Thyroid gland (tissue), 4 donors: ENCODE measurements around the gene PSMB8.

Experiments used
- POLR2A ChIP-seq, 2 donors: fragments of 450-650 bp; IDR thresholded peaks; one replicate each; pipeline ENCODE4 v1.6.1; 2017; ENCODE audit warnings: antibody characterized with exemption in 2 of 2, mild to moderate bottlenecking in 2 of 2, moderate library complexity in 1 of 2
- TF ChIP-seq, protein P1 (sequence below), 6 experiments: fragments of 200-600 bp in 3 of 6; fragments of 450-650 bp in 3 of 6; sonication (generic) in 3 of 6; IDR thresholded peaks; one replicate each; pipeline ENCODE4 v1.5.1; 2016 to 2019; ENCODE audit warnings: antibody characterized with exemption in 6 of 6, mild to moderate bottlenecking in 2 of 6, inconsistent platforms in 1 of 6, moderate library complexity in 1 of 6

DNA sequence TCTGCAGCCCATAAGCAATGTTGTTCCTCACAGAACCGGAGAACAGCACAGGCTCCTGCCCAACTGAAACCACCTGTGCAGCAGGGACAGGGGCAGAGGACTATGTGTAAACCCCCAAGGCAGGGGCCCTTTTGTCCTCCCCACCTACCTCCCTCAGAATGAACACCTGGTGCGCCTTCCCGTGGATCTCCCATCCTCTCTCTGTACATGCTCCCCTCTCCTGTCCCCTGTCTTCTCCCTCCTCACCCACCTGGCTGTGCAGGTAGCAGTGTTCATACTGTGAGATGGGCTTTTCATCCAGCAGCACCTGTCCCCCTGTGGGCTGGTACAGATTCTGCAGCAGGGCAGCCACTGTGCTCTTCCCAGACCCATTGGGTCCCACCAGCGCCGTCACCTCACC is 13.8 kb downstream of the PSMB8 start:
- TF ChIP-seq, protein P1, sequence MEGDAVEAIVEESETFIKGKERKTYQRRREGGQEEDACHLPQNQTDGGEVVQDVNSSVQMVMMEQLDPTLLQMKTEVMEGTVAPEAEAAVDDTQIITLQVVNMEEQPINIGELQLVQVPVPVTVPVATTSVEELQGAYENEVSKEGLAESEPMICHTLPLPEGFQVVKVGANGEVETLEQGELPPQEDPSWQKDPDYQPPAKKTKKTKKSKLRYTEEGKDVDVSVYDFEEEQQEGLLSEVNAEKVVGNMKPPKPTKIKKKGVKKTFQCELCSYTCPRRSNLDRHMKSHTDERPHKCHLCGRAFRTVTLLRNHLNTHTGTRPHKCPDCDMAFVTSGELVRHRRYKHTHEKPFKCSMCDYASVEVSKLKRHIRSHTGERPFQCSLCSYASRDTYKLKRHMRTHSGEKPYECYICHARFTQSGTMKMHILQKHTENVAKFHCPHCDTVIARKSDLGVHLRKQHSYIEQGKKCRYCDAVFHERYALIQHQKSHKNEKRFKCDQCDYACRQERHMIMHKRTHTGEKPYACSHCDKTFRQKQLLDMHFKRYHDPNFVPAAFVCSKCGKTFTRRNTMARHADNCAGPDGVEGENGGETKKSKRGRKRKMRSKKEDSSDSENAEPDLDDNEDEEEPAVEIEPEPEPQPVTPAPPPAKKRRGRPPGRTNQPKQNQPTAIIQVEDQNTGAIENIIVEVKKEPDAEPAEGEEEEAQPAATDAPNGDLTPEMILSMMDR (IDR thresholded peaks at IDR 0.05): no peak
- no peak for TF ChIP-seq POLR2A (IDR thresholded peaks at IDR 0.05)
